ENCODE data around the gene STK25.

- TF ChIP-seq EZH2 (IDR thresholded peaks at IDR 0.05; ENCODE audit: borderline replicate concordance, insufficient read depth, low read depth, low read length, poor library complexity, severe bottlenecking) (no peak), CTCF (IDR thresholded peaks at IDR 0.05) (no peak)
Measured at GRCh38 chr2:241522477-241522876, 14.1 kb upstream of the STK25 start.
